ENCODE results near the gene CABYR.

CABYR gene

GRCh38 chr18:24196764-24197163, 57.9 kb downstream of the CABYR start:
- no peak overlapping the region for H3K4me3 ChIP-seq (ENCODE audit: control insufficient read depth, low read depth, low read length)
- no peak for TF ChIP-seq CTCF (conservative IDR thresholded peaks at IDR 0.05; ENCODE audit: control insufficient read depth, insufficient read depth, low read depth, low read length)
- no peak for DNase-seq (ENCODE audit: low read depth)

- H3K4me3 ChIP-seq (ENCODE audit: control insufficient read depth, low read depth, low read length), result no peak overlapping the region
- no peak for DNase-seq (ENCODE audit: low read depth)
- TF ChIP-seq CTCF (conservative IDR thresholded peaks at IDR 0.05; ENCODE audit: control insufficient read depth, insufficient read depth, low read depth, low read length), result no peak
Observed at GRCh38 chr18:24197412-24197811, 58.5 kb downstream of the CABYR start.

- TF ChIP-seq CTCF (conservative IDR thresholded peaks at IDR 0.05; ENCODE audit: control insufficient read depth, insufficient read depth, low read depth, low read length), result no peak
- no peak overlapping the region for H3K4me3 ChIP-seq (ENCODE audit: control insufficient read depth, low read depth, low read length)
- no peak for DNase-seq (ENCODE audit: low read depth)
Observed at GRCh38 chr18:24198461-24198860, 59.6 kb downstream of the CABYR start.

GRCh38 chr18:24199372-24199962, 60.6 kb downstream of the CABYR start:
- DNase-seq (ENCODE audit: low read depth), result no peak
- no peak overlapping the region for H3K4me3 ChIP-seq (ENCODE audit: control insufficient read depth, low read depth, low read length)
- TF ChIP-seq CTCF (conservative IDR thresholded peaks at IDR 0.05; ENCODE audit: control insufficient read depth, insufficient read depth, low read depth, low read length), result no peak

- no peak for DNase-seq (ENCODE audit: low read depth)
- no peak overlapping the region for H3K4me3 ChIP-seq (ENCODE audit: control insufficient read depth, low read depth, low read length)
- no peak for TF ChIP-seq CTCF (conservative IDR thresholded peaks at IDR 0.05; ENCODE audit: control insufficient read depth, insufficient read depth, low read depth, low read length)
Observed at GRCh38 chr18:24200494-24201290, 61.8 kb downstream of the CABYR start.

GRCh38 chr18:24201699-24202687, 63.1 kb downstream of the CABYR start:
- TF ChIP-seq CTCF (conservative IDR thresholded peaks at IDR 0.05; ENCODE audit: control insufficient read depth, insufficient read depth, low read depth, low read length), result no peak
- no peak overlapping the region for H3K4me3 ChIP-seq (ENCODE audit: control insufficient read depth, low read depth, low read length)
- DNase-seq (ENCODE audit: low read depth), result no peak

All from fibroblast of mammary gland (primary cell).